D721Med (cell line): ENCODE results near the gene NEUROG3.

Source experiments
- DNase-seq: peaks from one replicate; pipeline ENCODE4 v3.0.0; 2011; ENCODE audit warnings: low spot score; ENCODE audit not compliant: insufficient read length
- FAIRE-seq: peaks from 2 replicates; lab custom pipeline; 2011; peaks lifted over from hg19 to GRCh38; lab: Jason Lieb, UNC
- CTCF ChIP-seq: IDR thresholded peaks from 2 replicates; pipeline ENCODE4 v1.5.1; 2012; ENCODE audit warnings: mild to moderate bottlenecking, control low read depth; ENCODE audit not compliant: insufficient read depth; ENCODE audit errors: missing control alignments

The NEUROG3 gene

GRCh38 chr10:69609077-69609476 is 35.9 kb upstream of the NEUROG3 start:
- DNase-seq (no peak), FAIRE-seq (no peak)
- no peak for TF ChIP-seq CTCF

GRCh38 chr10:69600761-69601330 is 27.6 kb upstream of the NEUROG3 start:
- no peak for FAIRE-seq
- no peak for TF ChIP-seq CTCF
- DNase-seq: no peak

- no peak for TF ChIP-seq CTCF
- DNase-seq (no peak), FAIRE-seq (no peak)
These were observed 15.1 kb upstream of the NEUROG3 start for GRCh38 chr10:69588358-69588757.

- DNase-seq: no peak
- no peak for FAIRE-seq
- no peak for TF ChIP-seq CTCF
These were observed 11.4 kb upstream of the NEUROG3 start for GRCh38 chr10:69584624-69585023.

- TF ChIP-seq CTCF: no peak
- no peak for DNase-seq
These were observed 9.9 kb upstream of the NEUROG3 start for GRCh38 chr10:69583106-69583505.

GRCh38 chr10:69580435-69580834 is 7.2 kb upstream of the NEUROG3 start:
- DNase-seq (no peak), FAIRE-seq (no peak)
- TF ChIP-seq CTCF: no peak

More at GRCh38 chr10:69583106-69583505, 9.9 kb upstream of the NEUROG3 start:
- FAIRE-seq: no peak

- no peak for TF ChIP-seq CTCF
- no peak for FAIRE-seq
- DNase-seq: no peak
These were observed 6.3 kb upstream of the NEUROG3 start for GRCh38 chr10:69579464-69580060.
